ENCODE data around the gene CYP2W1. TPM values are rescaled to one million over a fixed set of nuclear protein-coding genes. Genes with fewer than 3 reads are reported as not detected.
"Not testable (repeated sequence)": the region's sequence is repeated elsewhere in the genome, so short reads cannot be mapped to it uniquely, and the experiment has no call there.

CYP2W1 gene
- total RNA-seq, 1 donor from 2014 or later, result not detected

DNA sequence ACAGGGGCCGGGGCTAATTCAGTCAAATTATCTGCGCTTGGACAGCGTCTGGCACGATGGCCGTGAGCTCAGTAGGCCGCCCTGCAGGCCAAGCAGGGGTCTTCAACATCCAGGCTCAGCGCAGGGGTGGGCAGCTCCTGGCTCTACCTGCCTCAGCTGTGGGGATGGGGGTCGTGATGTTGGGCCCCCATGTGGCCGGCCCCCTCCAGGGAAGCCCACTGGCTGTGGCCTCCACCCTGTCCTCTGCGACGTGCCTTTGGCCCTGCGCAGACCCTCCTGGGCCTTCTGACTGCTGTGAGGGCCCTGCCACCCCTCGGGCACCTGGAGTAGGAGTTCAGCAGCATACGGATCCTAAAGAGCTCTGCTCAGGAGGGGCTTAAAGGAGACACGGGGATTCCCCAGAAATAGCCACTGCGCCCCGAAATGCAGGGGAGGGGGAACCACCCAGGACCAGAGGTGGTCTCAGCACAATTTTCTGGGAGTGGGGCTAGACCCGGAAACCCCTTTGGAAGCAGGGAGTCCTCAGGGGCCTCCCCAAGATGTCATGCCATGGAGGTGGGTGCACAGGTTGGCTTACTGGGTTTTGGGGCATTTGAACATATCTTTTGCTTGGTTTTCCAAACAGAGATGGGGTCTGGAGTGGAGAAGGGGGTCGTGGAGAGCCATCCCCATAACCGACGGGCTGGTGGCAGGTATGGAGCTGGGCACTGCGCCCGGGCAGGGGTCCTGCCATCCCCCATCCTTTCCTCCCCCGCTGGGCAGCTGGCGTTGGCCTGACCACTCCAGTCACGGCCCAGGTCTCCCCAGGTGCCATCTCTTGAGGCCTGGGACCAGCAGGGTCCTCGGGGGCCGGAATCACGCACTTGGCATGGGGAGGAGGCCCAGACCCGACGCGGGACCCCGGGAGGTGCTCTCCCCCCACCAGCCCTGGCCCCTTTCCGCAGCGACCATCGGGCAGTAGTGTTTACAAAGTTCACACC is 24.5 kb upstream of the CYP2W1 start:
- Mint-ChIP-seq H3K27ac (ENCODE audit: unreplicated experiment) (no peak overlapping the region), H3K36me3 (ENCODE audit: low read depth, unreplicated experiment) (peaks cover 1% of the 10 kb centered on the region), H3K4me1 (ENCODE audit: low read depth, unreplicated experiment) (no peaks in the 10 kb centered on the region), H3K27me3 (ENCODE audit: low read depth, unreplicated experiment) (peaks cover 15% of the 10 kb centered on the region), H3K4me3 (ENCODE audit: unreplicated experiment) (no peak overlapping the region), H3K9me3 (ENCODE audit: unreplicated experiment) (no peaks in the 10 kb centered on the region)
- Histone ChIP-seq H3K9ac (ENCODE audit: low read length) (no peak overlapping the region), H3K79me2 (ENCODE audit: insufficient read depth, low read length) (no peaks in the 10 kb centered on the region), H3K27me3 (ENCODE audit: insufficient read depth, low read length) (peaks cover 5% of the 10 kb centered on the region), H4K20me1 (ENCODE audit: insufficient read depth, low read length) (no peaks in the 10 kb centered on the region), H3K4me2 (ENCODE audit: low read length) (no peak overlapping the region), H3K4me3 (ENCODE audit: insufficient read depth, low read depth, low read length) (no peak overlapping the region), H3K36me3 (ENCODE audit: insufficient read depth, low read length) (no peaks in the 10 kb centered on the region), H3K4me1 (ENCODE audit: insufficient read depth, low read length) (peaks cover 4% of the 10 kb centered on the region), H2AFZ (ENCODE audit: low read depth, low read length) (no peak overlapping the region), H3K9me3 (ENCODE audit: insufficient read depth, low read depth, low read length) (no peaks in the 10 kb centered on the region), H3K27ac (ENCODE audit: low read depth, low read length) (no peak overlapping the region)
- DNase-seq (ENCODE audit: low read depth), result no peak
- FAIRE-seq, result no peak
- TF ChIP-seq, protein P1, sequence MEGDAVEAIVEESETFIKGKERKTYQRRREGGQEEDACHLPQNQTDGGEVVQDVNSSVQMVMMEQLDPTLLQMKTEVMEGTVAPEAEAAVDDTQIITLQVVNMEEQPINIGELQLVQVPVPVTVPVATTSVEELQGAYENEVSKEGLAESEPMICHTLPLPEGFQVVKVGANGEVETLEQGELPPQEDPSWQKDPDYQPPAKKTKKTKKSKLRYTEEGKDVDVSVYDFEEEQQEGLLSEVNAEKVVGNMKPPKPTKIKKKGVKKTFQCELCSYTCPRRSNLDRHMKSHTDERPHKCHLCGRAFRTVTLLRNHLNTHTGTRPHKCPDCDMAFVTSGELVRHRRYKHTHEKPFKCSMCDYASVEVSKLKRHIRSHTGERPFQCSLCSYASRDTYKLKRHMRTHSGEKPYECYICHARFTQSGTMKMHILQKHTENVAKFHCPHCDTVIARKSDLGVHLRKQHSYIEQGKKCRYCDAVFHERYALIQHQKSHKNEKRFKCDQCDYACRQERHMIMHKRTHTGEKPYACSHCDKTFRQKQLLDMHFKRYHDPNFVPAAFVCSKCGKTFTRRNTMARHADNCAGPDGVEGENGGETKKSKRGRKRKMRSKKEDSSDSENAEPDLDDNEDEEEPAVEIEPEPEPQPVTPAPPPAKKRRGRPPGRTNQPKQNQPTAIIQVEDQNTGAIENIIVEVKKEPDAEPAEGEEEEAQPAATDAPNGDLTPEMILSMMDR (IDR thresholded peaks at IDR 0.05; ENCODE audit: insufficient read depth, low read depth, low read length), result no peak
- no peak for TF ChIP-seq EZH2 (IDR thresholded peaks at IDR 0.05; ENCODE audit: insufficient read depth, low read length)

DNA sequence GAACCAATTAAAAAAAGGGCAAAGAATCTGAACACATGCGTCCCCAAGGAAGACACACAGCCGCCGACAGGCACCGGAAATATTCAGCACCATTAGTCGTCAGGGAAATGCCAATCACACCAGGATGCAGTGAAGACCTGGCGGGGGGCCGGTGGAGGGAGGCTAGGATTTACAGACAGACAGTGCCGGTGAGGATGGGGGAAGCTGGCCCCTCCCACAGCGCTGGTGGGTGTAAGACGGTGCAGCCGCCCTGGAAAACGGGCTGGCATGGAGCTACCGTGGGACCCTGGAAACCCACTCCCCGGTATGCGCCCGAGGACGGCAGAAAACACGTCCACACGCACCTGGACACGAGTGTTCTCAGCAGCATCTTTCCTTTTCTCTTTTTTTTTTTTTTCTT is 23.7 kb upstream of the CYP2W1 start:
- Histone ChIP-seq H3K4me2 (ENCODE audit: low read length) (no peak overlapping the region), H3K79me2 (ENCODE audit: insufficient read depth, low read length) (no peaks in the 10 kb centered on the region), H2AFZ (ENCODE audit: low read depth, low read length) (no peak overlapping the region), H3K36me3 (ENCODE audit: insufficient read depth, low read length) (no peaks in the 10 kb centered on the region), H3K27me3 (ENCODE audit: insufficient read depth, low read length) (peaks cover 4% of the 10 kb centered on the region), H3K27ac (ENCODE audit: low read depth, low read length) (no peak overlapping the region), H3K9ac (ENCODE audit: low read length) (no peak overlapping the region), H4K20me1 (ENCODE audit: insufficient read depth, low read length) (no peaks in the 10 kb centered on the region), H3K4me3 (ENCODE audit: insufficient read depth, low read depth, low read length) (no peak overlapping the region), H3K9me3 (ENCODE audit: insufficient read depth, low read depth, low read length) (no peaks in the 10 kb centered on the region), H3K4me1 (ENCODE audit: insufficient read depth, low read length) (no peaks in the 10 kb centered on the region)
- no peak for FAIRE-seq
- peaks cover 1% of the 10 kb centered on the region for H3K36me3 Mint-ChIP-seq (ENCODE audit: low read depth, unreplicated experiment)
- H3K9me3 Mint-ChIP-seq (ENCODE audit: unreplicated experiment), result no peaks in the 10 kb centered on the region
- H3K4me1 Mint-ChIP-seq (ENCODE audit: low read depth, unreplicated experiment), result no peaks in the 10 kb centered on the region
- no peak for DNase-seq (ENCODE audit: low read depth)
- no peak for TF ChIP-seq EZH2 (IDR thresholded peaks at IDR 0.05; ENCODE audit: insufficient read depth, low read length)
- TF ChIP-seq, protein P1 (IDR thresholded peaks at IDR 0.05; ENCODE audit: insufficient read depth, low read depth, low read length), result no peak
- H3K4me3 Mint-ChIP-seq (ENCODE audit: unreplicated experiment), result no peak overlapping the region
- H3K27ac Mint-ChIP-seq (ENCODE audit: unreplicated experiment), result no peak overlapping the region
- peaks cover 15% of the 10 kb centered on the region for H3K27me3 Mint-ChIP-seq (ENCODE audit: low read depth, unreplicated experiment)

DNA sequence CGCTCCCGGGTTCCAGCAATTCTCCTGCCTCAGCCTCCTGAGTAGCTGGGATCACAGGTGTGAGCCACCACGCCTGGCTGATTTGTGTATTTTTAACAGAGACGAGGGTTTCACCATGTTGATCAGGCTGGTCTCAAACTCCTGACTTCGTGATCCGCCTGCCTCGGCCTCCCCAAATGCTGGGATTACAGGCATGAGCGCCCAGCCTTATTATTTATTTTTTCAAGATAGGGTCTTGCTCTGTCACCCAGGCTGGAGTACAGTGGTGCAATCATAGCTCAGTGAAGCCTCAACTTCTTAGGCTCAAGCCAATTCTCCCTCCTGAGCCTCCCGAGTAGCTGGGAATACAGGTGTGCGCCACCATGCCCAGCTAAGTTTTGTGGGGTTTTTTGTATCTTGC is 23.2 kb upstream of the CYP2W1 start:
- H3K4me3 ChIP-seq (ENCODE audit: insufficient read depth, low read depth, low read length); H3K9me3 ChIP-seq (ENCODE audit: insufficient read depth, low read depth, low read length); H3K27ac ChIP-seq (ENCODE audit: low read depth, low read length); H3K36me3 Mint-ChIP-seq (ENCODE audit: low read depth, unreplicated experiment); FAIRE-seq; H3K4me3 Mint-ChIP-seq (ENCODE audit: unreplicated experiment); H3K9ac ChIP-seq (ENCODE audit: low read length); H3K4me1 ChIP-seq (ENCODE audit: insufficient read depth, low read length); H3K27me3 ChIP-seq (ENCODE audit: insufficient read depth, low read length); H3K9me3 Mint-ChIP-seq (ENCODE audit: unreplicated experiment); DNase-seq (ENCODE audit: low read depth); H3K27ac Mint-ChIP-seq (ENCODE audit: unreplicated experiment); H3K79me2 ChIP-seq (ENCODE audit: insufficient read depth, low read length); H2AFZ ChIP-seq (ENCODE audit: low read depth, low read length); H3K36me3 ChIP-seq (ENCODE audit: insufficient read depth, low read length); H4K20me1 ChIP-seq (ENCODE audit: insufficient read depth, low read length); H3K4me2 ChIP-seq (ENCODE audit: low read length); H3K4me1 Mint-ChIP-seq (ENCODE audit: low read depth, unreplicated experiment): not testable (repeated sequence)
- H3K27me3 Mint-ChIP-seq (ENCODE audit: low read depth, unreplicated experiment), result peaks cover 15% of the 10 kb centered on the region
